ENCODE data around the gene TOGARAM1.
"Not testable (repeated sequence)": the region's sequence is repeated elsewhere in the genome, so short reads cannot be mapped to it uniquely, and the experiment has no call there.

DNA sequence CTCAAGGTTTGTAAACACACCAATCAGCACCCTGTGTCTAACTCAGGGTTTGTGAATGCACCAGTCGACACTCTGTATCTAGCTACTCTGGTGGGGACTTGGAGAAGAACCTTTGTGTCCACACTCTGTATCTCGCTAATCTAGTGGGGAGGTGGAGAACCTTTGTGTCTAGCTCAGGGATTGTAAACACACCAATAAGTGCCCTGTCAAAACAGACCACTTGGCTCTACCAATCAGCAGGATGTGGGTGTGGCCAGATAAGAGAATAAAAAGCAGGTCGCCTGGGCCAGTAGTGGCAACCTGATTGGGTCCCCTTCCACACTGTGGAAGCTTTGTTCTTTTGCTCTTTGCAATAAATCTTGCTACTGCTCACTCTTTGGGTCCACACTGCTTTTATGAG is 119.1 kb downstream of the TOGARAM1 start:
- not testable (repeated sequence) for TF ChIP-seq CTCF (conservative IDR thresholded peaks at IDR 0.05 in 1 of 2, IDR thresholded peaks at IDR 0.05 in 1 of 2; ENCODE audit: extremely low read depth in 1 of 2, insufficient read depth in 1 of 2, low read depth in 1 of 2, low read length in 2 of 2); EZH2 (IDR thresholded peaks at IDR 0.05; ENCODE audit: borderline replicate concordance, low read length)
